NK-92 treated with Interleukin-12 subunit alpha and Interleukin-12 subunit beta, amount 100 ng/mL, for 24 hours (cell line): ENCODE results near the gene ABHD11.

Source experiments
- DNase-seq: peaks from one replicate; lab custom pipeline; 2025; lab: John Stamatoyannopoulos, UW

Gene ABHD11

GRCh38 chr7:73701357-73701995 lies 37.1 kb downstream of the ABHD11 start:
- DNase-seq = peak; percentile 20

GRCh38 chr7:73700581-73701134 lies 37.9 kb downstream of the ABHD11 start:
- no peak for DNase-seq

DNA sequence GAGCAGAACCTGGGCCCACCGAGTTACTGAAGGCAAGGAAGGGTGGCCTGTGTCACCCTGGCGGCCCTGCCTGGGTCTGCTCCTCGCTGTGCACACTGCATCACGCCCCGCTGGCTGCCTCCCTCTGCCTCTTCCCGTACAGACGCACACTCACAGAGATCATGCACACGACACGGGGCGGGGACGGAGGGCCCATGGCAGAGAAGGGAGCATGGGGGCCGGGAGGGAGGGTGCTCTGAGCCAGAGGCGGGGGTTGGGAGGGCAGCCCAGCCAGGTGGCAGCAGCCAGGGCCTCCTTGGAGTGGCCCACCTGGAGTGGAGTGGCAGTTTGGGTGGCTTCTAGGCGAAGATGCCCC lies 38.6 kb downstream of the ABHD11 start:
- no peak for DNase-seq

GRCh38 chr7:73699370-73700068 lies 39.1 kb downstream of the ABHD11 start:
- no peak for DNase-seq

GRCh38 chr7:73698410-73698809 lies 40.2 kb downstream of the ABHD11 start:
- no peak for DNase-seq

GRCh38 chr7:73696372-73696771 lies 42.2 kb downstream of the ABHD11 start:
- DNase-seq = no peak

DNA sequence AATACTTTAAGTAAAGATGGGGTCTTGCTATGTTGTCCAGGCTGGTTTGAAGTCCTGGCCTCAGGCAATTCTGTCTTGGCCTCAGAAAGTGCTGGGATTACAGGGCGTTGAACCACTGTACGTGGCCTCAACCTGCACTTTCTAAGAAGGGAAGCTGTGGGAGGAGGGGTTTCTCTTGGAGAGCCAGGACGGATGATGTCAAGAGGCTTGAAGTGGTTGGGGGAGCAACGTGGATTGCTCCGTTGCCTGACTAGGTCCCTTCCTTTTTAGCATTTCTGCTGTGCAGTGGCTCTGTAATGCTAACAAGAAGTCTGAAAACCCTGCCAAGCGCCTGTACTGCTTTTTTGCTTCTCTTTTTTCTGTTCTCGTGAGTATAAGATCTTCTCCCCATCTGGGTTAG lies 48.0 kb downstream of the ABHD11 start:
- DNase-seq = no peak

- DNase-seq = no peak
Measured at GRCh38 chr7:73688288-73688687, 50.3 kb downstream of the ABHD11 start.
